Spinal cord (tissue), 10 donors: ENCODE data around the gene SLC25A17. TPM values are rescaled to one million over a fixed set of nuclear protein-coding genes. Genes with fewer than 3 reads are reported as not detected.

Experiments used
- DNase-seq, 6 donors: peaks; one replicate each; pipeline versions ENCODE4 v3.0.0 to v3.0.0-alpha.2; 2013 to 2015; ENCODE audit warnings: low spot score in 6 of 6, low read depth in 4 of 6
- H3K27ac ChIP-seq: one replicate; pipeline ENCODE4 v1.5.1; 2013; ENCODE audit warnings: low read depth, low read length, control low read depth
- H3K27me3 ChIP-seq: one replicate; pipeline ENCODE4 v1.6.1; 2013; ENCODE audit warnings: low read length; ENCODE audit not compliant: control insufficient read depth, insufficient read depth
- H3K36me3 ChIP-seq: one replicate; pipeline ENCODE4 v1.6.1; 2013; ENCODE audit warnings: low read length; ENCODE audit not compliant: control insufficient read depth, insufficient read depth
- H3K4me1 ChIP-seq: one replicate; pipeline ENCODE4 v1.6.1; 2013; ENCODE audit warnings: low read length; ENCODE audit not compliant: control insufficient read depth, insufficient read depth
- H3K4me3 ChIP-seq: one replicate; pipeline ENCODE4 v1.5.1; 2013; ENCODE audit warnings: low read depth, low read length, control low read depth
- H3K9me3 ChIP-seq: one replicate; pipeline ENCODE4 v1.6.1; 2013; ENCODE audit warnings: low read length; ENCODE audit not compliant: control insufficient read depth, insufficient read depth
- WGBS: methylation state at CpG from one replicate; pipeline ENCODE4 v1.1.5; 2013; ENCODE audit warnings: missing lambda C conversion rate; ENCODE audit not compliant: insufficient coverage; 5-methylcytosine and 5-hydroxymethylcytosine counted together
- polyA plus RNA-seq, 2 donors: library from polyadenylated mRNA; unstranded; fragments of 120-200 nt; gene quantifications; one replicate each; pipeline ENCODE4 v1.2.1, GENCODE V29; 2013; ENCODE audit not compliant: insufficient read length in 2 of 2
- total RNA-seq, 2 donors: library from RNA; depleted of rRNA in 1 of 2; stranded (reverse); fragments of 120-200 nt in 1 of 2; fragments of >200 nt in 1 of 2; gene quantifications; one replicate each; pipeline versions ENCODE4 v1.2.3 to v1.2.4, GENCODE V29; 2013 to 2014
- donor health status: healthy.

SLC25A17 gene
- total and polyA plus RNA-seq, 4 donors = 27.4 to 43.2 (median 34.6) TPM

DNA sequence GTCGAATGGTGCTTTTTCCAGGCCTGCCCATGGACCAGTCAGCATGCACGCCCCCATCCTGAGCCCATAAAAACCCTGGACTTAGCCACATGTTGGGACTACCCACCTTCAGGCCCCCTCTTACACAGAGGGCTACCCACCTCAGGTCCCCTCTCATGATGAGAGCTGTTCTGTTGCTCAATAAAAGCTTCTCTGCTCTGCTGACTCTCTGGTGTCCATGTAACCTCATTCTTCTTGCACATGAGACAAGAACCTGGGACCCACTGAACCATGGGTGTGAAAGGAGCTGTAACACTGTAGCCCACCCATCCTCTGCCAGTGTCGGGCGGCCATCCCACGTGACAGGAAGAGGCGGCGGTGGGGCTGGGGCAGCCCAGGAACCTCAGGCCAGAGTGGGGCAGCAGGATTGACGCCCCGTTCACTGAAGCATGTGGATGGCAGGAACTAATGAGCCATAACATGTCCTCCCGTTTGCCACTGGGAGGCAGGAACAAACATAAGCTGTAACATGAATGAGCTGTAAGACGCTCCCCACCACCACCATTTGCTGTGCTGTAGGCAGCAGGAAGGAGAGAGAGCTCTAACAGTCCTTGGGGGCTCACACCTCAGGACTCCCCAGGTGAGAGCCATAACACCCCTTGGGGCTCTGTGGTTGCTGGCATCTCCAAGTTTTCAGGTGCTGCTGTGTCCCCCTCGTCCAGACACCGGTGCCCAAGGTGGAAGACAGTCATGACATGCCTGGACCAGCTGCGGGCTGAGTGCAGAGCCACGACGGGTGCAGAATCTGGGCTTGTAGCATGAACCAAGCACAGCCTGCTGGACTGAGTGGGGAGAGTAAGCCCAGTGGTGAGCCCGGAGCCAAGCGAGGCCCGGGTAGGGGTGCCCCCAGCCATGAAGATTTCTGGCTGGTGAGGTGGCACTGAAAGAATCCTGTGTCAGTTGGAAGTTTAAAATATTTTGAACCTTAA lies 70.5 kb downstream of the SLC25A17 start:
- no peaks in the 10 kb centered on the region for H3K27me3 ChIP-seq
- peaks cover 3% of the 10 kb centered on the region for H3K9me3 ChIP-seq
- WGBS = 92% methylated on average over 19 of the region's 19 CpGs
- no peaks in the 10 kb centered on the region for H3K36me3 ChIP-seq
- DNase-seq = no peak
- H3K27ac ChIP-seq = no peak overlapping the region
- no peaks in the 10 kb centered on the region for H3K4me1 ChIP-seq
- H3K4me3 ChIP-seq = no peak overlapping the region

GRCh38 chr22:40747361-40747760 lies 71.8 kb downstream of the SLC25A17 start:
- WGBS = 50% methylated on average over 1 of the region's 1 CpG
- peaks cover 3% of the 10 kb centered on the region for H3K9me3 ChIP-seq
- H3K27ac ChIP-seq = no peak overlapping the region
- DNase-seq = no peak
- no peaks in the 10 kb centered on the region for H3K27me3 ChIP-seq
- H3K36me3 ChIP-seq = no peaks in the 10 kb centered on the region
- H3K4me1 ChIP-seq = no peaks in the 10 kb centered on the region
- no peak overlapping the region for H3K4me3 ChIP-seq

DNA sequence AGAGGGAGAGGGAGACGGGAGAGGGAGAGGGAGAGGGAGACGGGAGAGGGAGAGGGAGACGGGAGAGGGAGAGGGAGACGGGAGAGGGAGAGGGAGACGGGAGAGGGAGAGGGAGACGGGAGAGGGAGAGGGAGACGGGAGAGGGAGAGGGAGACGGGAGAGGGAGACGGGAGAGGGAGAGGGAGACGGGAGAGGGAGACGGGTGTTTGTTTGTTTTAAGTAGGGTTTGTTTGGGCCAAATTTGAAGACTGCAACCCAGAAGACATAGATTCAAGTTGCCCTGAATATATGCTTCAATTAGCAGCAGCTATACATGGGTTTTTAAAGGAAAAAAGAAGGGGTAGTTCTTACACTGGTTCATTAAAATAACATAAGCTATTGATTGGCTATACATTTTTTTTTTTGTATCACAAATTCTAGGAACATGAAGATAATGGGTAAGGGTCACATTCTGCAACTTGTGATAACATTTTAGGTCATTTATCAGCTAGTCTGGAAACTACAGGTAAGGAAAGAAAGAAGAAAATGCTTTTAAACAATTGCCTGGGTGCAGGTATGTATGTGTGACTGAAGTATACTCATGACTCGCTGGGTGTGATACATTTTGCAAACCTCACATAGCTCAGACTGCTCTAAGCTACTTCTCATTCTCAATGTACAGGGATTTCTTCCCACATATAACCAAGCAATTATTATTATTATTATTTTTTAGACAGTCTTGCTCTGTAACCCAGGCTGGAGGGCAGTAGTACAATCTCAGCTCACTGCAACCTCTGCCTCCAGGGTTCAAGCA lies 72.5 kb downstream of the SLC25A17 start:
- DNase-seq = no peak
- WGBS = no CpG with 5 or more reads among the region's 12 CpGs
- Histone ChIP-seq H3K27me3 (no peaks in the 10 kb centered on the region), H3K4me3 (no peak overlapping the region), H3K4me1 (no peaks in the 10 kb centered on the region), H3K36me3 (no peaks in the 10 kb centered on the region), H3K27ac (no peak overlapping the region), H3K9me3 (peaks cover 3% of the 10 kb centered on the region)

GRCh38 chr22:40743768-40744167 lies 75.4 kb downstream of the SLC25A17 start:
- WGBS = 100% methylated on average over 2 of the region's 9 CpGs
- Histone ChIP-seq H3K4me3 (no peak overlapping the region), H3K27me3 (no peaks in the 10 kb centered on the region), H3K27ac (no peak overlapping the region), H3K4me1 (no peaks in the 10 kb centered on the region), H3K9me3 (peaks cover 3% of the 10 kb centered on the region), H3K36me3 (no peaks in the 10 kb centered on the region)
- no peak for DNase-seq

GRCh38 chr22:40741116-40741515 lies 78.0 kb downstream of the SLC25A17 start:
- WGBS = 56% methylated on average over 3 of the region's 4 CpGs
- H3K27me3 ChIP-seq = no peaks in the 10 kb centered on the region
- no peaks in the 10 kb centered on the region for H3K36me3 ChIP-seq
- no peak overlapping the region for H3K4me3 ChIP-seq
- DNase-seq = no peak
- no peak overlapping the region for H3K27ac ChIP-seq
- H3K4me1 ChIP-seq = no peaks in the 10 kb centered on the region
- H3K9me3 ChIP-seq = no peaks in the 10 kb centered on the region

- Histone ChIP-seq H3K36me3 (no peaks in the 10 kb centered on the region), H3K9me3 (no peaks in the 10 kb centered on the region), H3K4me1 (no peaks in the 10 kb centered on the region), H3K4me3 (no peak overlapping the region), H3K27ac (no peak overlapping the region), H3K27me3 (no peaks in the 10 kb centered on the region)
- no peak for DNase-seq
- 38% methylated on average over 2 of the region's 3 CpGs for WGBS
Observed at GRCh38 chr22:40739721-40740120, 79.4 kb downstream of the SLC25A17 start.

DNA sequence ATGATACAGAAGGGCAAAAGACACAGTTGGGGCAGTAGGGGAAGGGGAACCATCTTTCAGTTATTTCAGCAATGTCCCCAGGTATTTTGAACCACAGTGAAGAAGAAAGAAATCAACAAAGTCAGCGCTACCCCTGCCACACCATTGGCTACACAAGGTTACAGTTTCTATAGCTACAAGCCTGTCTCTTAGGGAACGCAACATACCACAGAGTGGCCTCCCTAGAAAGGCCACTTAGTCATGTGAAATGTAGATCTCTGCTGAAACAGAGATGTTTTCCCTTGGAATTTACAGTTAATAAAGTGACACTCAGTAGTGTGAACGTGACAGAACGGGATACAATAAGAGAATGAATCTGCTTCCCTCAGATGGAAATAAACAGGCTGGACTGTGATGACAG lies 85.2 kb downstream of the SLC25A17 start:
- Histone ChIP-seq H3K4me1 (peaks cover 5% of the 10 kb centered on the region), H3K36me3 (no peaks in the 10 kb centered on the region), H3K9me3 (no peaks in the 10 kb centered on the region), H3K27me3 (no peaks in the 10 kb centered on the region), H3K27ac (no peak overlapping the region), H3K4me3 (no peak overlapping the region)
- WGBS = 79% methylated on average over 2 of the region's 4 CpGs
- no peak for DNase-seq

- Histone ChIP-seq H3K36me3 (no peaks in the 10 kb centered on the region), H3K4me1 (peaks cover 5% of the 10 kb centered on the region), H3K9me3 (no peaks in the 10 kb centered on the region), H3K27ac (no peak overlapping the region), H3K4me3 (no peak overlapping the region), H3K27me3 (no peaks in the 10 kb centered on the region)
- no peak for DNase-seq
- WGBS = 20% methylated on average over 1 of the region's 2 CpGs
Observed at GRCh38 chr22:40732999-40733292, 86.2 kb downstream of the SLC25A17 start.

GRCh38 chr22:40729284-40729683 lies 89.9 kb downstream of the SLC25A17 start:
- Histone ChIP-seq H3K27ac (no peak overlapping the region), H3K27me3 (no peaks in the 10 kb centered on the region), H3K4me3 (no peak overlapping the region), H3K36me3 (no peaks in the 10 kb centered on the region), H3K9me3 (no peaks in the 10 kb centered on the region), H3K4me1 (peaks cover 11% of the 10 kb centered on the region)
- WGBS = 100% methylated on average over 3 of the region's 6 CpGs
- no peak for DNase-seq
